Fibroblast of lung (primary cell): ENCODE data around the gene JMJD1C. TPM values are rescaled to one million over a fixed set of nuclear protein-coding genes. Genes with fewer than 3 reads are reported as not detected.
"Not testable (repeated sequence)": the region's sequence is repeated elsewhere in the genome, so short reads cannot be mapped to it uniquely, and the experiment has no call there.

ENCODE experiments used
- DNase-seq, 2 donors: peaks; one replicate each; pipeline versions ENCODE4 v3.0.0 to v3.0.0-alpha.2; 2010; ENCODE audit warnings: low read depth in 2 of 2
- H2AFZ ChIP-seq: 2 replicates; pipeline ENCODE4 v1.5.1; 2012; ENCODE audit warnings: low read length, control low read depth, inconsistent platforms
- H3K27ac ChIP-seq: 2 replicates; pipeline ENCODE4 v1.5.1; 2011; ENCODE audit warnings: low read length, control low read depth; ENCODE audit not compliant: insufficient read depth
- H3K27me3 ChIP-seq: 2 replicates; pipeline ENCODE4 v1.5.1; 2011; ENCODE audit warnings: mild to moderate bottlenecking, low read length; ENCODE audit not compliant: control insufficient read depth, insufficient read depth
- H3K36me3 ChIP-seq: 2 replicates; pipeline ENCODE4 v1.5.1; 2011; ENCODE audit warnings: low read length; ENCODE audit not compliant: control insufficient read depth, insufficient read depth
- H3K4me1 ChIP-seq: 2 replicates; pipeline ENCODE4 v1.5.1; 2011; ENCODE audit warnings: low read length; ENCODE audit not compliant: control insufficient read depth, insufficient read depth; ENCODE audit errors: extremely low read depth
- H3K4me2 ChIP-seq: 2 replicates; pipeline ENCODE4 v1.5.1; 2011; ENCODE audit warnings: low read length, control low read depth; ENCODE audit not compliant: insufficient read depth; ENCODE audit errors: extremely low read depth
- H3K4me3 ChIP-seq, 4 experiments: fragments of 200-600 bp in 1 of 4; sonication (generic) in 1 of 4; replicated peaks in 1 of 4; 2 replicates each; pipeline ENCODE4 v1.5.1; 2011 to 2016; ENCODE audit warnings: low read length in 4 of 4, low read depth in 3 of 4, mild to moderate bottlenecking in 3 of 4, control low read depth in 2 of 4, inconsistent platforms in 1 of 4, mixed read lengths in 1 of 4; ENCODE audit not compliant: insufficient read depth in 1 of 4; ENCODE audit errors: control extremely low read depth in 1 of 4
- H3K79me2 ChIP-seq: 2 replicates; pipeline ENCODE4 v1.5.1; 2012; ENCODE audit warnings: mild to moderate bottlenecking, low read length, inconsistent platforms; ENCODE audit not compliant: control insufficient read depth, insufficient read depth
- H3K9ac ChIP-seq: 2 replicates; pipeline ENCODE4 v1.5.1; 2011; ENCODE audit warnings: mild to moderate bottlenecking, low read length, control low read depth; ENCODE audit not compliant: insufficient read depth
- H3K9me3 ChIP-seq: 2 replicates; pipeline ENCODE4 v1.5.1; 2012; ENCODE audit warnings: low read depth, low read length; ENCODE audit not compliant: control insufficient read depth, insufficient read depth
- H4K20me1 ChIP-seq: 2 replicates; pipeline ENCODE4 v1.5.1; 2011; ENCODE audit warnings: low read length; ENCODE audit not compliant: control insufficient read depth, insufficient read depth; ENCODE audit errors: extremely low read depth
- EZH2 ChIP-seq: IDR thresholded peaks from 2 replicates; pipeline ENCODE4 v1.5.1; 2012; ENCODE audit warnings: low read length, control low read depth, mild to moderate bottlenecking; ENCODE audit errors: missing control alignments
- polyA plus RNA-seq, 2 donors: library from polyadenylated mRNA; depleted of rRNA in 1 of 2; stranded (reverse) in 1 of 2; unstranded in 1 of 2; fragments of >200 nt; gene quantifications; 2 replicates each; pipeline ENCODE4 v1.2.1, GENCODE V29; 2011 to 2012; ENCODE audit warnings: missing spikeins in 1 of 2
- total RNA-seq: library from RNA; depleted of rRNA; stranded (reverse); fragments of >200 nt; gene quantifications from 2 replicates; pipeline ENCODE4 v1.2.1, GENCODE V29; 2014
- TF ChIP-seq, protein P1 (sequence below), 2 donors: IDR thresholded peaks in 1 of 2; conservative IDR thresholded peaks in 1 of 2; 1 replicate in 1 of 2; 2 replicates in 1 of 2; pipeline ENCODE4 v1.5.1; 2011 to 2012; ENCODE audit warnings: low read length in 2 of 2, control low read depth in 1 of 2, inconsistent platforms in 1 of 2, low read depth in 1 of 2, mild to moderate bottlenecking in 1 of 2

The JMJD1C gene
- total and polyA plus RNA-seq, 2 donors (not counting 1 experiment from before 2014, with no cell fraction given) = 39.9 to 67.0 TPM

DNA sequence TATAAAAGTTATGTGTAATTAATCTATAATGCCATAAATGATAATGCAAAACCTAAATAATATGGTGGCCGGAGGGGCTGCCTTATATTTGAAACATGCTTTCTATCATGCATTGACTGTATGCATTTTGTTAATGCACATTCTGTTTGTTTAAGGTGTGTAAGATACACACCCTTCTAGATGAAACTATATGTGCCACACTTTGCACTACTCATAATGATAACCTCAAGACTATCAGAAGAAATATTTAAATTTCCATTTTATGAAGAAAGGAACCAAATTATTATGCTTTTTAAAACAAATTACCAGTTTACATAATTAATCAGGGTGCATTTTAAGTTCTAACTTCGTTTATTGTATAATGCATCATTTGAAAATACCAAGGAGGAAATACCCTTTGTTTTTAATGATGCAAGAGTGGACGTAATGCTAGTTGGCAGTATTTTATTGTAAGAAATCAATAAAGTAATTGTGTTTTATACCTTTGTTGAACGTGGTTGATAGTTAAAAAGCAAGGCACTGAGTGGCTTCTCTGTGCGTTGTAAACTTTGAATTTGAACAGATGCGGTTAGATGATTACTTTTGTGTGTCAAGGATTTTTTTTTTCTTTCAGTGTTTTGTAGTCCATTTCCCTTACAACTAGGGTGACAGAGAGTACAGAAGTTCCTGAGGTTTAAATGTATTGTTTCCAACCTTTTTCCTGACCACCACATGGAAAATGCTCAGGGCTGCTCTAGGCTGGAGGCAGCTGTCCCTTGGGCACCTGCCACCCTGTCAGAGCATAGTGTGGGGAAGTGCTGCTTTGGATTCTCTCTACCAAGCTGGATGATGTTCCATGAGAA is 311.0 kb downstream of the JMJD1C start:
- H3K4me3 ChIP-seq = no peak overlapping the region
- no peak overlapping the region for H3K4me2 ChIP-seq
- H4K20me1 ChIP-seq = no peaks in the 10 kb centered on the region
- H2AFZ ChIP-seq = no peak overlapping the region
- no peaks in the 10 kb centered on the region for H3K27me3 ChIP-seq
- no peaks in the 10 kb centered on the region for H3K9me3 ChIP-seq
- TF ChIP-seq, protein P1, sequence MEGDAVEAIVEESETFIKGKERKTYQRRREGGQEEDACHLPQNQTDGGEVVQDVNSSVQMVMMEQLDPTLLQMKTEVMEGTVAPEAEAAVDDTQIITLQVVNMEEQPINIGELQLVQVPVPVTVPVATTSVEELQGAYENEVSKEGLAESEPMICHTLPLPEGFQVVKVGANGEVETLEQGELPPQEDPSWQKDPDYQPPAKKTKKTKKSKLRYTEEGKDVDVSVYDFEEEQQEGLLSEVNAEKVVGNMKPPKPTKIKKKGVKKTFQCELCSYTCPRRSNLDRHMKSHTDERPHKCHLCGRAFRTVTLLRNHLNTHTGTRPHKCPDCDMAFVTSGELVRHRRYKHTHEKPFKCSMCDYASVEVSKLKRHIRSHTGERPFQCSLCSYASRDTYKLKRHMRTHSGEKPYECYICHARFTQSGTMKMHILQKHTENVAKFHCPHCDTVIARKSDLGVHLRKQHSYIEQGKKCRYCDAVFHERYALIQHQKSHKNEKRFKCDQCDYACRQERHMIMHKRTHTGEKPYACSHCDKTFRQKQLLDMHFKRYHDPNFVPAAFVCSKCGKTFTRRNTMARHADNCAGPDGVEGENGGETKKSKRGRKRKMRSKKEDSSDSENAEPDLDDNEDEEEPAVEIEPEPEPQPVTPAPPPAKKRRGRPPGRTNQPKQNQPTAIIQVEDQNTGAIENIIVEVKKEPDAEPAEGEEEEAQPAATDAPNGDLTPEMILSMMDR (conservative IDR thresholded peaks at IDR 0.05 in 1 of 2, IDR thresholded peaks at IDR 0.05 in 1 of 2; ENCODE audit: low read depth in 1 of 2, low read length in 2 of 2) = no peak
- TF ChIP-seq EZH2 = no peak
- DNase-seq = no peak
- H3K79me2 ChIP-seq = no peaks in the 10 kb centered on the region
- H3K4me1 ChIP-seq = no peaks in the 10 kb centered on the region
- H3K27ac ChIP-seq = no peak overlapping the region
- H3K9ac ChIP-seq = no peak overlapping the region
- peaks cover 1% of the 10 kb centered on the region for H3K36me3 ChIP-seq

DNA sequence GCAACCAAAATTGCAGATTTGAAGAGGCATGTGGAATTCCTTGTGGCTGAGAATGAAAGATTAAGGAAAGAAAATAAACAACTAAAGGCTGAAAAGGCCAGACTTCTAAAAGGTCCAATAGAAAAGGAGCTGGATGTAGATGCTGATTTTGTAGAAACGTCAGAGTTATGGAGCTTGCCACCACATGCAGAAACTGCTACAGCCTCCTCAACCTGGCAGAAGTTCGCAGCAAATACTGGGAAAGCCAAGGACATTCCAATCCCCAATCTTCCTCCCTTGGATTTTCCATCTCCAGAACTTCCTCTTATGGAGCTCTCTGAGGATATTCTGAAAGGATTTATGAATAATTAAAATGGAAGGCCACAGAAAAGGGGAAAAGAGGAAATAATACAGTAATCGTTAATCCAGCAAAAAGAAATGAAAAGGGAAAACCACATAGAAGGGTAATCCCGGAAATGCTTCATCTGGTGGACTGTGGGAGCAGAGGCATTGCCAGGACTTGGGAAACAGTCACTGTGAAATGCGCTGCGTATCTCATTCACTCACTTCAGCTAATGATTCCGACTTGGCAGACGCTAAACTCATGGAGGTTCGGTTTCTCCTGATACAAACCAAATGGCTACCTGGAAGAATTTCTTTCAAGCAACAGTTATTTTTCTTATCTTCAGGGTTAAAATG is 311.8 kb downstream of the JMJD1C start:
- not testable (repeated sequence) for H3K79me2 ChIP-seq, H3K4me3 ChIP-seq, H4K20me1 ChIP-seq, H3K9ac ChIP-seq, H2AFZ ChIP-seq, H3K36me3 ChIP-seq, DNase-seq, H3K9me3 ChIP-seq, H3K27ac ChIP-seq, H3K4me1 ChIP-seq, H3K27me3 ChIP-seq, H3K4me2 ChIP-seq

DNA sequence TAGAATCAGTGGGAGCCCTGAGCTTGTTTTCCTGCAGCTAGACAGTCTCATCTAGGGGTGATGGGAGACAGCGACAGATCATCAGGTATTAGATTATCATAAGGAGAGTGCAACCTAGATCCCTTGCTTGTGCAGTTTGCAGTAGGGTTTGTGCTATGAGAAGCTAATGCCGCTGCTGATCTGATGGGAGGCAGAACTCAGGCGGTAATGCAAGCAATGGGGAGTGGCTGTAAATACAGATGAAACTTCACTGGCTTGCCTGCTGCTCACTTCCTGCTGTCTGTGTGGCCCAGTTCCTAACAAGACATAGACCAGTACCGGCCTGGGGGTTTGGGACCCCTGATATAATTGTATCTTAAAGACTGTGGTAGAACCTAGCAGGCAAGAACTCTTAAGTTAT is 315.0 kb downstream of the JMJD1C start:
- H2AFZ ChIP-seq = no peak overlapping the region
- H3K4me3 ChIP-seq = no peak overlapping the region
- H3K79me2 ChIP-seq = peaks cover 10% of the 10 kb centered on the region
- H3K4me1 ChIP-seq = no peaks in the 10 kb centered on the region
- no peaks in the 10 kb centered on the region for H3K9me3 ChIP-seq
- no peak overlapping the region for H3K9ac ChIP-seq
- TF ChIP-seq, protein P1 (conservative IDR thresholded peaks at IDR 0.05 in 1 of 2, IDR thresholded peaks at IDR 0.05 in 1 of 2; ENCODE audit: low read depth in 1 of 2, low read length in 2 of 2) = no peak
- TF ChIP-seq EZH2 = no peak
- no peak overlapping the region for H3K4me2 ChIP-seq
- no peak for DNase-seq
- peaks cover 1% of the 10 kb centered on the region for H3K36me3 ChIP-seq
- no peaks in the 10 kb centered on the region for H4K20me1 ChIP-seq
- H3K27me3 ChIP-seq = no peaks in the 10 kb centered on the region
- H3K27ac ChIP-seq = no peak overlapping the region
